Fibroblast of upper back skin (primary cell): ENCODE measurements around the gene FBXW10B.
"Not testable (repeated sequence)": the region's sequence is repeated elsewhere in the genome, so short reads cannot be mapped to it uniquely, and the experiment has no call there.

Source experiments
- DNase-seq: peaks from one replicate; pipeline ENCODE4 v3.0.0-alpha.2; 2013

The FBXW10B gene

GRCh38 chr17:15630930-15631453 lies 11.5 kb upstream of the FBXW10B start:
- DNase-seq: not testable (repeated sequence)

GRCh38 chr17:15629991-15630390 lies 10.5 kb upstream of the FBXW10B start:
- not testable (repeated sequence) for DNase-seq

GRCh38 chr17:15623661-15624209 lies 4.2 kb upstream of the FBXW10B start:
- DNase-seq: peak; percentile 60

GRCh38 chr17:15623255-15623654 lies 3.8 kb upstream of the FBXW10B start:
- DNase-seq: not testable (repeated sequence)

GRCh38 chr17:15622124-15622523 lies 2.6 kb upstream of the FBXW10B start:
- not testable (repeated sequence) for DNase-seq

- not testable (repeated sequence) for DNase-seq
Observed at GRCh38 chr17:15616828-15617227, 2.7 kb downstream of the FBXW10B start.

- DNase-seq: not testable (repeated sequence)
Observed at GRCh38 chr17:15615850-15616249, 3.7 kb downstream of the FBXW10B start.

GRCh38 chr17:15613111-15613510 lies 6.4 kb downstream of the FBXW10B start:
- DNase-seq: not testable (repeated sequence)

- not testable (repeated sequence) for DNase-seq
Observed at GRCh38 chr17:15592960-15593359, 26.5 kb downstream of the FBXW10B start.

GRCh38 chr17:15591986-15592385 lies 27.5 kb downstream of the FBXW10B start:
- DNase-seq: not testable (repeated sequence)

- not testable (repeated sequence) for DNase-seq
Observed at GRCh38 chr17:15590844-15591243, 28.7 kb downstream of the FBXW10B start.

GRCh38 chr17:15589544-15590536 lies 29.7 kb downstream of the FBXW10B start:
- DNase-seq: not testable (repeated sequence)

GRCh38 chr17:15588017-15588416 lies 31.5 kb downstream of the FBXW10B start:
- DNase-seq: not testable (repeated sequence)

- DNase-seq: not testable (repeated sequence)
Observed at GRCh38 chr17:15583313-15583712, 36.2 kb downstream of the FBXW10B start.

GRCh38 chr17:15581462-15581861 lies 38.0 kb downstream of the FBXW10B start:
- DNase-seq: not testable (repeated sequence)

- DNase-seq: not testable (repeated sequence)
Observed at GRCh38 chr17:15576848-15577247, 42.7 kb downstream of the FBXW10B start.

- DNase-seq: not testable (repeated sequence)
Observed at GRCh38 chr17:15574660-15575059, 44.8 kb downstream of the FBXW10B start.

- DNase-seq: peak; percentile 20
Observed at GRCh38 chr17:15573870-15574269, 45.6 kb downstream of the FBXW10B start.
